Spleen (tissue), 7 donors: ENCODE measurements around the gene RAD51D.

Experiments used
- POLR2A ChIP-seq, 3 donors: fragments of 450-650 bp; IDR thresholded peaks; one replicate each; pipeline ENCODE4 v1.5.1; 2017; ENCODE audit warnings: antibody characterized with exemption in 3 of 3, mild to moderate bottlenecking in 1 of 3
- POLR2AphosphoS5 ChIP-seq, 3 donors: sonication (generic); formaldehyde crosslinking; IDR thresholded peaks; one replicate each; pipeline ENCODE4 v1.5.1; 2017; ENCODE audit warnings: antibody characterized with exemption in 3 of 3
- TF ChIP-seq, protein P1 (sequence below), 11 experiments: fragments of 200-600 bp in 7 of 11; fragments of 450-650 bp in 4 of 11; sonication (generic) in 4 of 11; IDR thresholded peaks in 8 of 11; conservative IDR thresholded peaks in 3 of 11; 1 replicate in 7 of 11; 2 replicates in 4 of 11; pipeline versions ENCODE4 v1.4.0 to v1.8.0; 2016 to 2021; ENCODE audit warnings: antibody characterized with exemption in 11 of 11, inconsistent platforms in 4 of 11, mild to moderate bottlenecking in 1 of 11
- donor health status: DM: no; HTN: no; CAD: no; lungs with moderate emphysema.
- donor health status: DM: no; HTN: no; CAD: no.
- donor health status: DM: no; HTN: no; CAD: no.

DNA sequence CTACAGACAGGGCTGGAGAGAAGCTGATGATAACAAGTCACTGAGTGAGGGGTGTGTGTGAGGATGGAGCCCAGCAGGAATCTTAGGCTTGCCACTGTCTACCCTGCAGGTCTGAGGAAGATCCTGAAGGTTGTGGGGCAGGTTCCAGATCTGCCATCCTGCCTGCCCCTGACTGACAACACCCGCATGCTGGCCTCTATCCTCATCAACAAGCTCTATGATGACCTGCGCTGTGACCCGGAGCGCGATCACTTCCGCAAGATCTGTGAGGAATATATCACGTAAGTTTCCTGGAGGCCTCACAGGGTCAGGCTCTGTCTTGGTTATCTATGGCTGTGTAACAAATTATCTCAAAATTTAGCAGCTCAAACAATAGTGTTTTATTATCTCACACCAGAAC is 44.2 kb upstream of the RAD51D start:
- TF ChIP-seq, protein P1, sequence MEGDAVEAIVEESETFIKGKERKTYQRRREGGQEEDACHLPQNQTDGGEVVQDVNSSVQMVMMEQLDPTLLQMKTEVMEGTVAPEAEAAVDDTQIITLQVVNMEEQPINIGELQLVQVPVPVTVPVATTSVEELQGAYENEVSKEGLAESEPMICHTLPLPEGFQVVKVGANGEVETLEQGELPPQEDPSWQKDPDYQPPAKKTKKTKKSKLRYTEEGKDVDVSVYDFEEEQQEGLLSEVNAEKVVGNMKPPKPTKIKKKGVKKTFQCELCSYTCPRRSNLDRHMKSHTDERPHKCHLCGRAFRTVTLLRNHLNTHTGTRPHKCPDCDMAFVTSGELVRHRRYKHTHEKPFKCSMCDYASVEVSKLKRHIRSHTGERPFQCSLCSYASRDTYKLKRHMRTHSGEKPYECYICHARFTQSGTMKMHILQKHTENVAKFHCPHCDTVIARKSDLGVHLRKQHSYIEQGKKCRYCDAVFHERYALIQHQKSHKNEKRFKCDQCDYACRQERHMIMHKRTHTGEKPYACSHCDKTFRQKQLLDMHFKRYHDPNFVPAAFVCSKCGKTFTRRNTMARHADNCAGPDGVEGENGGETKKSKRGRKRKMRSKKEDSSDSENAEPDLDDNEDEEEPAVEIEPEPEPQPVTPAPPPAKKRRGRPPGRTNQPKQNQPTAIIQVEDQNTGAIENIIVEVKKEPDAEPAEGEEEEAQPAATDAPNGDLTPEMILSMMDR (IDR thresholded peaks at IDR 0.05 in 8 of 11, conservative IDR thresholded peaks at IDR 0.05 in 3 of 11): no peak
- TF ChIP-seq POLR2A (IDR thresholded peaks at IDR 0.05): no peak
- TF ChIP-seq POLR2AphosphoS5 (IDR thresholded peaks at IDR 0.05): no peak
